AG04449 (cell line): ENCODE measurements around the gene AVP.
A peak's percentile ranks its signal among the peaks of the same experiment; 100 is the strongest.

ENCODE experiments used
- CTCF ChIA-PET: fragments of 350-600 bp; formaldehyde crosslinking; extraction: SDS; loops from one replicate; lab custom pipeline; 2021; ENCODE audit warnings: antibody characterized with exemption; lab: Yijun Ruan, JAX
- POLR2A ChIA-PET: fragments of 400-600, 350-600 bp; formaldehyde crosslinking; extraction: SDS; loops from one replicate; lab custom pipeline; 2020; ENCODE audit warnings: antibody characterized with exemption, inconsistent platforms; lab: Yijun Ruan, JAX
- DNase-seq: peaks from one replicate; pipeline ENCODE4 v3.0.0-alpha.2; 2010; ENCODE audit warnings: low read depth, low spot score
- H3K4me3 ChIP-seq: 2 replicates; pipeline ENCODE4 v1.5.1; 2011; ENCODE audit warnings: low read depth, mild to moderate bottlenecking, control low read depth, low read length
- CTCF ChIP-seq: IDR thresholded peaks from one replicate; pipeline ENCODE4 v1.5.1; 2011; ENCODE audit warnings: mild to moderate bottlenecking, moderate library complexity, low read length, control low read depth, inconsistent platforms; ENCODE audit not compliant: insufficient read depth; ENCODE audit errors: missing control alignments

AVP gene

GRCh38 chr20:3101251-3101650, 16.7 kb upstream of the AVP start:
- POLR2A ChIA-PET, result no interaction called here
- CTCF ChIA-PET, result interaction anchor here (2.9 to 4.2 kb wide), 2 partner anchors 12 to 16 kb away, joined by 15 to 17 read pairs; no protein-coding TSS in a partner anchor
- no peak overlapping the region for H3K4me3 ChIP-seq
- DNase-seq, result no peak
- no peak for TF ChIP-seq CTCF

- DNase-seq, result no peak
- ChIA-PET CTCF (interaction anchor here (1.2 to 4.2 kb wide), 3 partner anchors 8 to 16 kb away, joined by 3 to 17 read pairs (median 15); no protein-coding TSS in a partner anchor), POLR2A (no interaction called here)
- H3K4me3 ChIP-seq, result no peak overlapping the region
- no peak for TF ChIP-seq CTCF
Measured at GRCh38 chr20:3100480-3100879, 16.0 kb upstream of the AVP start.

- H3K4me3 ChIP-seq, result no peak overlapping the region
- ChIA-PET POLR2A (no interaction called here), CTCF (interaction anchor here (1.0 to 1.3 kb wide), 3 partner anchors 9 to 41 kb away, joined by 3 to 5 read pairs (median 4); no protein-coding TSS in a partner anchor)
- no peak for DNase-seq
- no peak for TF ChIP-seq CTCF
Measured at GRCh38 chr20:3094848-3095629, 10.5 kb upstream of the AVP start.

GRCh38 chr20:3093861-3094361, 9.4 kb upstream of the AVP start:
- ChIA-PET POLR2A (no interaction called here), CTCF (interaction anchor here (1.2 to 1.3 kb wide), 2 partner anchors 8 to 20 kb away, joined by 4 to 5 read pairs; no protein-coding TSS in a partner anchor)
- no peak overlapping the region for H3K4me3 ChIP-seq
- no peak for TF ChIP-seq CTCF
- no peak for DNase-seq

GRCh38 chr20:3092611-3093379, 8.3 kb upstream of the AVP start:
- peak overlapping the region; percentile 34 for H3K4me3 ChIP-seq

More at GRCh38 chr20:3092611-3093379, 8.3 kb upstream of the AVP start:
- no peak for DNase-seq
- CTCF ChIA-PET, result interaction anchor here (0.8 to 1.9 kb wide), 4 partner anchors 10 to 39 kb away, joined by 3 to 6 read pairs (median 4); no protein-coding TSS in a partner anchor
- TF ChIP-seq CTCF, result no peak
- POLR2A ChIA-PET, result no interaction called here
